ENCODE results near the gene PGA3. TPM values are rescaled to one million over a fixed set of nuclear protein-coding genes. Genes with fewer than 3 reads are reported as not detected.

Gene PGA3
- total RNA-seq, 2 experiments from 2014 or later = not detected

Other genes with a start within 250 kb of the PGA3 start
- 100 to 1,000 TPM; 227 to 234 TPM for gene CD6, start 231.8 kb upstream of the PGA3 start, total RNA-seq
- gene CD5, start 101.0 kb upstream of the PGA3 start, total RNA-seq = 100 to 1,000 TPM; 228 to 232 TPM
- 1 to 10 TPM; 8.5 to 8.9 TPM for gene VPS37C, start 42.1 kb upstream of the PGA3 start, total RNA-seq
- gene PGA4, start 18.8 kb downstream of the PGA3 start, total RNA-seq = not detected
- not detected for gene PGA5, start 37.7 kb downstream of the PGA3 start, total RNA-seq
- 1 to 10 TPM; 6.6 TPM for gene VWCE, start 91.8 kb downstream of the PGA3 start, total RNA-seq
- gene DDB1, start 129.6 kb downstream of the PGA3 start, total RNA-seq = 100 to 1,000 TPM; 227 to 236 TPM
- gene TKFC, start 129.7 kb downstream of the PGA3 start, total RNA-seq = 100 to 1,000 TPM; 146 to 154 TPM
- 10 to 100 TPM; 31.7 to 31.8 TPM for gene CYB561A3, start 158.4 kb downstream of the PGA3 start, total RNA-seq
- gene TMEM138, start 158.9 kb downstream of the PGA3 start, total RNA-seq = 10 to 100 TPM; 35.6 to 41.4 TPM
- gene TMEM216, start 189.1 kb downstream of the PGA3 start, total RNA-seq = 1 to 10 TPM; 5.5 to 6.3 TPM
- gene CPSF7, start 226.5 kb downstream of the PGA3 start, total RNA-seq = 100 to 1,000 TPM; 106 to 108 TPM
- 10 to 100 TPM; 23.7 to 27.0 TPM for gene SDHAF2, start 226.6 kb downstream of the PGA3 start, total RNA-seq